Non-pigmented ciliary epithelial cell (primary cell): ENCODE results near the gene HDHD2.
"Not testable (repeated sequence)": the region's sequence is repeated elsewhere in the genome, so short reads cannot be mapped to it uniquely, and the experiment has no call there.

Experiments used
- DNase-seq: peaks from one replicate; pipeline ENCODE4 v3.0.0-alpha.2; 2010; ENCODE audit warnings: low read depth

Gene HDHD2

GRCh38 chr18:47150029-47150823, at the start of gene HDHD2:
Gene HDHD2 (minus strand): TSS chr18:47150500. CDS start chr18:47136439, 14,061 bp downstream.
- DNase-seq, result no peak

GRCh38 chr18:47195961-47196360, 45.7 kb upstream of the HDHD2 start:
- not testable (repeated sequence) for DNase-seq

DNA sequence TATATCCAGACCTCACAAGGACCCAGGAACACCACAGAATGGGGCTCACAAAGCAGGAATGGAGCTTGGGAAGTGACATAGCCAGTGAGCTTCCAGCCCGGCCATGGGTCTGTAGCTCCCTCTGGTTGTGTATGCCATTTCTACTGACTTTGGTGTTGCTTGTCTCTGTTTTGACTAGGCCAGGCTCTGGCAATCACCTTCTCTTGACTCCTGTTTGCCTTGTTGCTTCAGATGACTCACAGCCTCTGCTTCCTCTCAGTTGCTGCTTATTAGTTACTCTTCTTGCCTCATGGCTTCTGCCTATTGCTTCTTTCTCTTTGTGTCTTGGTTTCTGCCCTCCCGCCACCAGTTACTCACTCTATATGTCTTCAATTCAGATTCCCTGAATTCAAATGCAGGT, 41.7 kb upstream of the HDHD2 start:
- peak; percentile 9 for DNase-seq

- DNase-seq, result no peak
Observed at GRCh38 chr18:47187721-47188120, 37.4 kb upstream of the HDHD2 start.

DNA sequence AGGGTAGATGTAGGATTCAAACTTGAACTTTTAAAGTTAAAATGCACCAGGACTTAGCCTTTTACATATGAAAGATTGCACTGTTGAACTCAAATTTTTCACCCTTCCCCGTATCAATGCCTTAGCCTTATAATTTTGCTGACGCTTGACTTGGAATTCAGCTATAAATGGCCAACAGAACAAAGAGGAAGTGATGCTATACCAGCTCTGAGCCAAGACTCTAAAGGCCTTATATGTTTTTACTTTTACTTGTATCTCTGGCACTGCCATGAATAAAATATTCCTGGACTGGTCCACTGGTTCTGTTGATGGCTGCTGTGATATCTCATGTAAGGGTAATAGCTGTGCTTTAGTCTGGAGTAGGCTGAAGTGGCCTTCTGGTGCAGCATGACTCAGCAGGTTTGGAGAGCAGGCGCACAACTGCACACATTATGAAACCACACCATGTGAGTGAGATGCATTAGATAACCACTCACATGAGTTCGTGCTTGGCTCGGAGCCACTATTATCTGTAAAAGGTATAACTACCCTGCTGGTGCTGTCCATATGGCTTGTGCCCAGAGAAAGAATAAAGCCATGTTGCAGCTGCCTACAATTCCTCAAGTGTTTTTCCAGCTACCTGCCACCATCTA, 34.2 kb upstream of the HDHD2 start:
- DNase-seq, result no peak

DNA sequence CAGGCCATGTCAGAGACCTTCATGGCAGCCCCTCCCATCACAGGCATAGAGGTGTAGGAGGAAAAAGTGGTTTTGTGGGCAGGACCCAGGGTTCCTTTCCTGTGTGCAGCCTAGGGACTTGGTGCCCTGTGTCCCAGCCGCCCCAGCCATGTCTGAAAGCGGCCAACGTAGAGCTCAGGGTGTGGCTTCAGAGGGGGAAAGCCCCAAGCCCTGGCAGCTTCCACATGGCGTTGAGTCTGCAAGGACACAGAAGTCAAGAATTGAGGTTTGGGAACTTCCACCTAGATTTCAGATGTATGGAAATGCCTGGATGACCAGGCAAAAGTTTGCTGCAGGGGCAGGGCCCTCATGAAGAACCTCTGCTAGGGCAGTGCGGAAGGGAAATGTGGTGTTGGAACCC, 31.9 kb upstream of the HDHD2 start:
- not testable (repeated sequence) for DNase-seq

- DNase-seq, result no peak
Observed at GRCh38 chr18:47180765-47181164, 30.5 kb upstream of the HDHD2 start.

DNA sequence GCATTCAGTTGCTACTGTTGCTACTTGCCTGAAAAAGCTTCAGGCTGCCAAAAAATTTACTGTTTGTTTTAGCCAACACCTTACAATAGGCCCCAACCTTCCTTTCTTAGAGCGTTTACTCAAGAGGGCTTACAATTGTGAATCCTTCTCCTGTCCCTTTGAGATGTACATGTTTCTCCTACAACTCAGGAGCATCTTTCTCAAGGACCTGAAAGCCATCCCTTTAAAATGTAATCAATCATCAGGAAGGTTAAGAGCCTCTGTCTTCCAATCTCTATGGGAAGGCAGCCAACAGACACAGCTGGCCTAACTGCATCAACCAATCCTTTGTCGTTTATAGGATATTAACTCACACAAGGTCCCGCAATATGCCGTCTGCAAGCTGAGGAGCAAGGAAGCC, 29.2 kb upstream of the HDHD2 start:
- DNase-seq, result no peak

DNA sequence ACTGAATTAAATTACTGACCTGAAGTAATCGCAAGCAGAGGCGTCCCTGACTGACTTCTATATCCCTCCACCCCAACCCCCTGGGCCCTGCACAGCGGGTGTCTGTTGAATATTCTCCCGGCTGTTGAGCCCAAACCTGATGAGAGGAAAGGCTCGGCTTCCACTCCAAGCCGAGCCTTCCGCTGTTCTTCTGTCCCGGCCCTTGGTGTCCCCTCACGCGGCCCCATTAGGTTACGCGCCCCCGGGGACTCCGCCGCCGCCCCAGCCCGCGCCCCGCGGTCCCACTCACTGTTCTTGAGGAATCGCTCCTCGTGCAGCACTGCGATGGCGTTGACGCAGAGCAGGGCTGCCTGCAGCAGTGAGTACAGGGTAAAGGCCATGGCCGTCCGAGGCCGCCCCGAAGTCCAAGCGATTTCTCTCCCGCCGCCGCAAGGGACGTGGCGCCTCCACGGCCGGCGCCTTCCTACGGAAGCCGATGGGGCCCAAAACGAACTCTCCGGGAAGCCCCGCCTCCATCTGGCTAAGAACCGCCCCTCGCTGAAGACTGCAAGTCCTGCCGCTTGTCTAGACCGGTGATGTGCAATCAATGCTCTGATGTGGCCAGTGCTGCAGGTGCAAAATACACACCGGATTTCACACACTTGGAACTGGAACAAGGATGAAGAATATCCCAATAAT, 25.7 kb upstream of the HDHD2 start, which contains the start of gene IER3IP1:
IER3IP1 (minus strand) TSS at position 467 of the 678 bp plus-strand sequence; CDS start at position 380, 87 bp downstream.
- DNase-seq, result peak; percentile 68

DNA sequence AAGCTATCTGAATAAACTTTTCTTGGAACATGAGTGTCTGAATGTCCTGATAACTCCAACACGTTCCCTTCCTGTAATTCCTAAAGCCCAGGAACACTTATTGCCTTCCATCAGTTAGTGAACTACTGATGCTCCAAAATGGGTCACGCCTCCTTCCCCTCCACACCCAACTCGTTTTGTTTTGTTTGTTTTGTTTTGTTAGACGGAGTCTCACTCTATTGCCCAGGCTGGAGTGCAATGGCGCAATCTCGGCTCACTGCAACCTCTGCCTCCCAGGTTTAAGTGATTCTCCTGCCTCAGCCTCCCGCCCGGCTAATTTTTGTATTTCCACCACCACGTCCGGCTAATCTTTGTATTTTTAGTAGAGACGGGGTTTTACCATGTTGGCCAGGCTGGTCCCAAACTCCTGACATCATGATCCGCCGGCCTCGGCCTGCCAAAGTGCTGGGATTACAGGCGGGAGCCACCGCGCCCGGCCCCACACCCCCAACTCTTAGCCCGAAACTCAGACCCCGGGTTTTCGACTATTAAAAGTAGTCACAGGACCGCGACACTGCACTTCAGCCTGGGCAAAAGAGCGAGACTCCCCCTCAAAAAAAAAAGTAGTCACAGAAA, 25.1 kb upstream of the HDHD2 start:
- DNase-seq, result no peak

GRCh38 chr18:47174545-47175116, 24.3 kb upstream of the HDHD2 start:
- DNase-seq, result no peak

DNA sequence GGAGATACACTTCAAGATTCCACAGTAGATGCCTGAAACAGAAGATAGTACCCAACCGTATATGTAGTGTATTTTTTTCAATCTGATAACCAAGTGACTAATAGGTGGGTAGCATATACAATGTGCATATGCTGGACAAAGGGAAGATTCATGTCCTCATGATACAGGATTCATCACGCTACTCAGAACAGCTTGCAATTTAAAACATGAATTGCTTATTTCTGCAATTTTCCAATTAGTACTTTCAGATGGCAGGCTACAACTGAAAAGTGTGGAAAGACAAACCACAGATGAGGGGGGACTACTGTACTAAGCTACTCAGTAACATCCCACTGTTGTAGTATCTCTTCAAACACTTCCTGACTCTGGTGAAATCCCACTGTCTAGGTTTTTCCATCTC, 22.2 kb upstream of the HDHD2 start:
- DNase-seq, result no peak

- no peak for DNase-seq
Observed at GRCh38 chr18:47168913-47169312, 18.6 kb upstream of the HDHD2 start.

DNA sequence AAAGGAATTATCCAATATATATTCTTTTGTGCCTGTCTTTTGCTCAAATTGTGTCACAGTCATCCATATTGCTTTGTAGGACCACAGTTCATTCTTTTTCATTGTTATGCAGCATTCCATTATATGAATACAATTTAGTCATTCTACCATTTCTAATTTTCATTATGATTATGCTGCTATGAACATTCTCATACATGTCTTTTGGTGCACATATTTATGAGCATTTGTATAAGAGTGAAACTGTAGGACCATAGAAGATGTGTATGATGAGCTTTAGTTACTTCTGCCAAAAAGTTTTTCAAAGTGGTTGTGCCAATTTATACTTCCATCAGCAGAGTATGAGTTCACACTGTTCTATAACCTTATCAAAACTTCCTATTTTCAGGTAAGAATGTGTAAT, 18.2 kb upstream of the HDHD2 start:
- no peak for DNase-seq

DNA sequence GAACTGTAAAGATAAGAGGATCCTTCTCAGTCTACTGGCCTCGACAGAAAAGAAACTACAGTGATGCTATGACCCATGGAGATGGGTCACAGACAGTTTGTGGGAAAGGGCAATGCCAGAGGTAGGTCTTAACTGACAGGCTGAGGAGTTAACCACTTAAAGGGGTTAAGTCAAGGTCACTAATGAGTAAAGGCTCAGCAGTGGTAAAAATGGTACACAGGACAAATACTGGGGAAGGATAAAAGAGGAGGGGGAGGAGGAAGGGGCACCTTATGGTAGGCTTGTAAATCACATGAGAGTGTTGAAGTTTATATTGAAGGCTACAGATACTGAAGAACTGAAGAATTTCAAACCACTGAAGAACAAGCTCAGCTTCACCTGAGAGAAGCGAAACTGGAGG, 16.0 kb upstream of the HDHD2 start:
- no peak for DNase-seq

GRCh38 chr18:47163241-47163640, 12.9 kb upstream of the HDHD2 start:
- DNase-seq, result peak; percentile 53

DNA sequence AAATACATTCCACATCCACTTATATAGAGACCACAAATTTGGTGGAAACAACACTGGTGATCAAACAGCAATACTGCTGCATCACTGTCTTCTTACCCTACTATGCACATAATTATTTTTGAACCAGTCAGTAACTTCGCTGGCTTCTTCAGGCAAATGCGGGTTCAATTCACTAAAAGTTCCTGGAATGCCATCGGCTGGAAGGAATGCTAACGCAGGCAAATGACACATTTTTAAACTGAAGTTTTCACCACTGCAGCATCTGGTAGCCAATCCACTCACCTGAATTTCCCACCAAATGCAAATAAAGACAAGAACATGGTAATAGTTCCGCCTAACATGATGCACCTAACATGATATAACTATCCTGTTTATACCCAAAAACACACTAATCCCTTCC, 10.0 kb upstream of the HDHD2 start:
- DNase-seq, result no peak

DNA sequence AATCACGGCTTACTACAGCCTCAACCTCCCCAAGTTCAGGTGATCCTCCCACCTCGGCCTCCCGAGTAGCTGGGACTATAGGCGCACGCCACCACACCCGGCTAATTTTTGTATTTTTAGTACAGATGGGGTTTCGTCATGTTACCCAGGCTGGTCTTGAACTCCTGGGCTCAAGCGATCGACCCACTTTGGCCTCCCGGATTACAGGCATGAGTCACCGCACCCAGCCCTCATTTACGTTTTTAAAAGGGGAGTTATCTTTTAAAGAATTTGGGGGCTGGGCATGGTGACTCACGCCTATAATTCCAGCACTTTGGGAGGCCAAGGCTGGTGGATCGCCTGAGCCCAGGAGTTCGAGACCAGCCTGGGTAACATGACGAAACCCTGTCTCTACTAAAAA, 8.1 kb upstream of the HDHD2 start:
- not testable (repeated sequence) for DNase-seq

GRCh38 chr18:47151439-47151838, 1.1 kb upstream of the HDHD2 start:
- DNase-seq, result no peak

DNA sequence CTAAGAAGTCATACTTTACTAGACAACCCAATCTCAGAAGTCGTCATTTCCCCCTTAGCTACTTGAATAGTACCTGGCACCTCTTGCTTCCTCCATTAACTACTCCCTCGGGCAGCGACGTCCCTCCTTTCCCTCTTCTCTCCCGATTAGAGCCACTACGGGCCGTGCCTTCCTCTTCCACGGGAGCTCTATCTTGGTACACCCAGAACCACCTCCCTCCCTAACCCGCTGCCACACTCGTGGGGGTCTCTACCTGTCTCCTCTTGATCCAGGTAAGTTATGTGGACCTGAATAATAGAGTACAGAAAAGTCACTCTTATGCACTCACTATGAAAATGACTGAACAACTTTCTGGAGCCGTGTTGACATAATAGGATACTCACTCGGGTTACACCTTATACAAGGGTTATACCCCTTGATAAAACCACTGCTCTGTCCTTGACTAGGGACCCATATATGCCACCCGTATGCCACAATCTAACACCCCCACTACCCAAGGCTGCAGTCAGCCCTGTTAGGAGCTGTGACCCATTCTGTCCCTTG, 595 bp upstream of the HDHD2 start:
- no peak for DNase-seq

- no peak for DNase-seq
Observed at GRCh38 chr18:47149457-47150028, 757 bp downstream of the HDHD2 start.

DNA sequence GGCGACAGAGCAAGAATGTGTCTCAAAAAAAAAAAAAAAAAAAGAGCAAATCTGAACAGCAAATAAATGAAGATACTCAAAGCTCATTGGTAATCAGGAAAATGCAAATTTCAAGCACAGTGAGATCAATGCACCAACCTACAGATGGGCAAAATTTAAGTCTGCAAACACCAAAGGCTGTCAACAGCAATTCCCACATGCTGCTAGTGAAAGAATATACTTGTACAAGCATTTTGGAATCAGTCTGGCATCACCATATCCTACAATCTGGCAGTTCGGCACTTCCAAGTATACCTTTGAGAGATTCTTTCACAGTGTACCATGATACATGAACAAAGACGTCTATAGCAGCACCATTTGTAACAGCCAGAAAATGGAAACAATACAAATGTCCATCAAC, 4.1 kb downstream of the HDHD2 start:
- no peak for DNase-seq
